ENCODE measurements around the gene TERC. TPM values are rescaled to one million over a fixed set of nuclear protein-coding genes. Genes with fewer than 3 reads are reported as not detected.

TERC gene
- polyA plus RNA-seq, 1 donor from 2014 or later: not detected

DNA sequence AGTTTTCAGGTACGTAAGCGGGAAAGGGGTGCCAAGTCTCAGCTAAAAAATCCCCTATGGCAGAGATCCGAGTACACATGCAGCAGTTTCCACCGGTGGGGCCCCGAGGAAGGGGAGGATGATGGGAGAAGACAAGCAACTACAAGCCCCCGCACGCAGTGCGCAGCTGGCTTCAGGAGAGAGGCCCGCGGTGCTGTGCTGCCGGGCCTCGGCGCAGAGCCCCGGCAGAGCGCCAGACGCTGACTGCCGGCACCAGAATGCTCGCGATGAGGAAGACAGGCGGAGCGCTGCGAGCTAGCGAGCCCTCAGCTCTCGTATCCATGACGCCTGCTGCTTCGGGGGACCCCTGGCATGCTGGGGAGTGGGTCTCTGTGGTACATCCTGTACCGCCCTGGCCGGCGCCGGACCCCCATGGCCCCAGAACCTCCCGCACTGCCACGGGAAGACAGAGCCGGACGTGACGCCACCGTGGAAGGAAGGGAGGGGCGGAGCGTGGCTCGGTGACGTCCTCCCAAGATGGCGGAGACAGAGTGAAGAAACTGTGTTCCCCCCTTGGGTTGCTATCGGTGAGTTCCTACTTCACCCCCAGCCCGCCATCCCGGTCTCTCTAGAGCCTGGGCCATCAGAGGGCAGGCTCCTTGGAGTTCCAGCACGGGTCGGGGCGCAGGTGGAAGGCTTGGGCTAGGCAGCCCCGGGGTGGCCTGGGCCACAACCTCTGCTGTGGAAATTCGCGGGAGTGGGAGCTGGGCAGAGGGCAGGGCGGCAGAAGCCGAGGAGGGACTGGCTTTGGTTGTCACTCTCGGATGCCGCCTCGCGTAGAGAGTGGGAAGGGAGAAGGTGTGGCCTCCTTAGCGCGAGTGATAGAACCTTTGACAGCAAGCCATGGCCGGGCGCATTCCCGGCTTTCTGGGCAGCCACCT lies 8.3 kb upstream of the TERC start, which contains the start of gene MYNN:
MYNN (plus strand) TSS at position 500 of the 920 bp plus-strand sequence. CDS start 900 bp downstream, outside the sequence.
- peak within 1 kb of the TSS; percentile 99 for H3K27ac ChIP-seq (ENCODE audit: low read length)
- H3K9me2 ChIP-seq (ENCODE audit: insufficient read depth, low read length): no peaks in the 10 kb centered on the region
- no peaks in the 10 kb centered on the region for H3K9me3 ChIP-seq (ENCODE audit: low read length)
- TF ChIP-seq SMC3 (conservative IDR thresholded peaks at IDR 0.05; ENCODE audit: poor library complexity): peak; percentile 73
- peak; percentile 84 for TF ChIP-seq EP300 (conservative IDR thresholded peaks at IDR 0.05; ENCODE audit: poor library complexity, severe bottlenecking)
- peak; percentile 99 for TF ChIP-seq POLR2AphosphoS5 (IDR thresholded peaks at IDR 0.05)
- peak; percentile 64 for TF ChIP-seq RAD21 (conservative IDR thresholded peaks at IDR 0.05)
- TF ChIP-seq, protein P1, sequence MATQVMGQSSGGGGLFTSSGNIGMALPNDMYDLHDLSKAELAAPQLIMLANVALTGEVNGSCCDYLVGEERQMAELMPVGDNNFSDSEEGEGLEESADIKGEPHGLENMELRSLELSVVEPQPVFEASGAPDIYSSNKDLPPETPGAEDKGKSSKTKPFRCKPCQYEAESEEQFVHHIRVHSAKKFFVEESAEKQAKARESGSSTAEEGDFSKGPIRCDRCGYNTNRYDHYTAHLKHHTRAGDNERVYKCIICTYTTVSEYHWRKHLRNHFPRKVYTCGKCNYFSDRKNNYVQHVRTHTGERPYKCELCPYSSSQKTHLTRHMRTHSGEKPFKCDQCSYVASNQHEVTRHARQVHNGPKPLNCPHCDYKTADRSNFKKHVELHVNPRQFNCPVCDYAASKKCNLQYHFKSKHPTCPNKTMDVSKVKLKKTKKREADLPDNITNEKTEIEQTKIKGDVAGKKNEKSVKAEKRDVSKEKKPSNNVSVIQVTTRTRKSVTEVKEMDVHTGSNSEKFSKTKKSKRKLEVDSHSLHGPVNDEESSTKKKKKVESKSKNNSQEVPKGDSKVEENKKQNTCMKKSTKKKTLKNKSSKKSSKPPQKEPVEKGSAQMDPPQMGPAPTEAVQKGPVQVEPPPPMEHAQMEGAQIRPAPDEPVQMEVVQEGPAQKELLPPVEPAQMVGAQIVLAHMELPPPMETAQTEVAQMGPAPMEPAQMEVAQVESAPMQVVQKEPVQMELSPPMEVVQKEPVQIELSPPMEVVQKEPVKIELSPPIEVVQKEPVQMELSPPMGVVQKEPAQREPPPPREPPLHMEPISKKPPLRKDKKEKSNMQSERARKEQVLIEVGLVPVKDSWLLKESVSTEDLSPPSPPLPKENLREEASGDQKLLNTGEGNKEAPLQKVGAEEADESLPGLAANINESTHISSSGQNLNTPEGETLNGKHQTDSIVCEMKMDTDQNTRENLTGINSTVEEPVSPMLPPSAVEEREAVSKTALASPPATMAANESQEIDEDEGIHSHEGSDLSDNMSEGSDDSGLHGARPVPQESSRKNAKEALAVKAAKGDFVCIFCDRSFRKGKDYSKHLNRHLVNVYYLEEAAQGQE (IDR thresholded peaks at IDR 0.05; ENCODE audit: borderline replicate concordance): peak; percentile 62
- peak; percentile 67 for TF ChIP-seq MXI1 (conservative IDR thresholded peaks at IDR 0.05; ENCODE audit: poor library complexity, severe bottlenecking)
- TF ChIP-seq TAF1 (IDR thresholded peaks at IDR 0.05; ENCODE audit: low read depth): peak; percentile 51
- TF ChIP-seq, protein P2, sequence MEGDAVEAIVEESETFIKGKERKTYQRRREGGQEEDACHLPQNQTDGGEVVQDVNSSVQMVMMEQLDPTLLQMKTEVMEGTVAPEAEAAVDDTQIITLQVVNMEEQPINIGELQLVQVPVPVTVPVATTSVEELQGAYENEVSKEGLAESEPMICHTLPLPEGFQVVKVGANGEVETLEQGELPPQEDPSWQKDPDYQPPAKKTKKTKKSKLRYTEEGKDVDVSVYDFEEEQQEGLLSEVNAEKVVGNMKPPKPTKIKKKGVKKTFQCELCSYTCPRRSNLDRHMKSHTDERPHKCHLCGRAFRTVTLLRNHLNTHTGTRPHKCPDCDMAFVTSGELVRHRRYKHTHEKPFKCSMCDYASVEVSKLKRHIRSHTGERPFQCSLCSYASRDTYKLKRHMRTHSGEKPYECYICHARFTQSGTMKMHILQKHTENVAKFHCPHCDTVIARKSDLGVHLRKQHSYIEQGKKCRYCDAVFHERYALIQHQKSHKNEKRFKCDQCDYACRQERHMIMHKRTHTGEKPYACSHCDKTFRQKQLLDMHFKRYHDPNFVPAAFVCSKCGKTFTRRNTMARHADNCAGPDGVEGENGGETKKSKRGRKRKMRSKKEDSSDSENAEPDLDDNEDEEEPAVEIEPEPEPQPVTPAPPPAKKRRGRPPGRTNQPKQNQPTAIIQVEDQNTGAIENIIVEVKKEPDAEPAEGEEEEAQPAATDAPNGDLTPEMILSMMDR (IDR thresholded peaks at IDR 0.05; ENCODE audit: poor library complexity, severe bottlenecking): peak; percentile 67
- no peak for TF ChIP-seq EZH2 (IDR thresholded peaks at IDR 0.05; ENCODE audit: borderline replicate concordance, insufficient read depth, low read length, poor library complexity, severe bottlenecking)
- peaks cover 26% of the 10 kb centered on the region for H3K79me2 ChIP-seq (replicated peaks; ENCODE audit: insufficient read depth, low read length)
- H3K9ac ChIP-seq (ENCODE audit: low read length): peak within 1 kb of the TSS; percentile 99
- peaks cover 5% of the 10 kb centered on the region for H3K27me3 ChIP-seq (ENCODE audit: insufficient read depth, low read depth, low read length)
- H4K20me1 ChIP-seq (ENCODE audit: insufficient read depth): no peaks in the 10 kb centered on the region
- H3F3A ChIP-seq (ENCODE audit: insufficient read depth, low read length, poor library complexity, severe bottlenecking): no peaks in the 10 kb centered on the region
- peak within 1 kb of the TSS; percentile 98 for H2AFZ ChIP-seq (ENCODE audit: low read depth, low read length)
- H3K36me3 ChIP-seq (ENCODE audit: insufficient read depth, low read length): no peaks in the 10 kb centered on the region
- H3K4me2 ChIP-seq (ENCODE audit: low read length): peak within 1 kb of the TSS; percentile 49
- H3K4me3 ChIP-seq (ENCODE audit: low read length): peak within 1 kb of the TSS; percentile 93

DNA sequence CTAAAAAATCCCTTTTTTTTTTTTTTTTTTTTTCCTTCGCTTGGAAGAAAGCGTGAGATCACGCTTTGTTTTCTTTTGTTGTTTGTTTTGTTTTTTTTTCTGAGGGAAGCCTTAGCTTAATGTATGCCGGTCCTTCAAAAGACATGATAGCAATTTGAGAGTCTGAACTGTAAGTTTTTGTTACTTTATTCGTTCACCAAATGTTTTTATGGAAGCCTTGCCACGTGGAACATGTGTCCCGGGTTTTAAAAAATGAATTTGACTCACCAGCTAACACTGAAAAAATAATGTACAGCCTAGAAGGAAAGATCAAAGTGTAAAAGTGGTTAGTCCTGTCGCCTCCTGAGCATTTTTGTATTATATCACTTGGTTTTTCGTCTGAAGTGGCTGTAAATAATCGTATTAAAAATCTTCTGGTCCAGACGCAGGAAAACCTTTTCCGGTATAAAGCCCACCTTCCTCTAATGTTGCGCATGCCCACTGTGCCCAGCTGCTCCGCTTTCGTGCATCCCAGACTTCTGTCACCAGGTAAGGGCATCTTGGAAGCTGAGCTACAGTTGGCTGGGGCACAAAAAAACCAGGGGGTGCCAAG lies 7.5 kb upstream of the TERC start:
- H3K9me2 ChIP-seq (ENCODE audit: insufficient read depth, low read length): no peaks in the 10 kb centered on the region
- H3K9ac ChIP-seq (ENCODE audit: low read length): peak overlapping the region; percentile 99
- H3K27me3 ChIP-seq (ENCODE audit: insufficient read depth, low read depth, low read length): peaks cover 5% of the 10 kb centered on the region
- peak overlapping the region; percentile 2 for H3K4me2 ChIP-seq (ENCODE audit: low read length)
- H3K36me3 ChIP-seq (ENCODE audit: insufficient read depth, low read length): no peaks in the 10 kb centered on the region
- no peaks in the 10 kb centered on the region for H3K9me3 ChIP-seq (ENCODE audit: low read length)
- peak overlapping the region; percentile 98 for H2AFZ ChIP-seq (ENCODE audit: low read depth, low read length)
- no peaks in the 10 kb centered on the region for H3F3A ChIP-seq (ENCODE audit: insufficient read depth, low read length, poor library complexity, severe bottlenecking)
- H3K27ac ChIP-seq (ENCODE audit: low read length): peak overlapping the region; percentile 99
- peaks cover 26% of the 10 kb centered on the region for H3K79me2 ChIP-seq (replicated peaks; ENCODE audit: insufficient read depth, low read length)
- TF ChIP-seq EZH2 (IDR thresholded peaks at IDR 0.05; ENCODE audit: borderline replicate concordance, insufficient read depth, low read length, poor library complexity, severe bottlenecking) (no peak), MXI1 (conservative IDR thresholded peaks at IDR 0.05; ENCODE audit: poor library complexity, severe bottlenecking) (peak; percentile 99), RAD21 (conservative IDR thresholded peaks at IDR 0.05) (no peak), EP300 (conservative IDR thresholded peaks at IDR 0.05; ENCODE audit: poor library complexity, severe bottlenecking) (no peak), TAF1 (IDR thresholded peaks at IDR 0.05; ENCODE audit: low read depth) (no peak), SMC3 (conservative IDR thresholded peaks at IDR 0.05; ENCODE audit: poor library complexity) (no peak), POLR2AphosphoS5 (IDR thresholded peaks at IDR 0.05) (peak; percentile 69)
- TF ChIP-seq, protein P2 (IDR thresholded peaks at IDR 0.05; ENCODE audit: poor library complexity, severe bottlenecking): no peak
- TF ChIP-seq, protein P1 (IDR thresholded peaks at IDR 0.05; ENCODE audit: borderline replicate concordance): no peak
- no peaks in the 10 kb centered on the region for H4K20me1 ChIP-seq (ENCODE audit: insufficient read depth)
- peak overlapping the region; percentile 93 for H3K4me3 ChIP-seq (ENCODE audit: low read length)
